HG02938 (cell line): Measurements from ENCODE around the gene SRPK2.
"Not testable (repeated sequence)": the region's sequence is repeated elsewhere in the genome, so short reads cannot be mapped to it uniquely, and the experiment has no call there.

ENCODE experiments used
- ATAC-seq: cut with Tn5 transposase; IDR thresholded peaks from one replicate; pipeline ENCODE4 v1.9.1; 2021; ENCODE audit warnings: mild to moderate bottlenecking, moderate library complexity; ENCODE audit not compliant: unreplicated experiment

Gene SRPK2

GRCh38 chr7:105305633-105306032, 83.1 kb downstream of the SRPK2 start:
- ATAC-seq: no peak

GRCh38 chr7:105304040-105304895, 84.5 kb downstream of the SRPK2 start:
- ATAC-seq: peak; percentile 83

DNA sequence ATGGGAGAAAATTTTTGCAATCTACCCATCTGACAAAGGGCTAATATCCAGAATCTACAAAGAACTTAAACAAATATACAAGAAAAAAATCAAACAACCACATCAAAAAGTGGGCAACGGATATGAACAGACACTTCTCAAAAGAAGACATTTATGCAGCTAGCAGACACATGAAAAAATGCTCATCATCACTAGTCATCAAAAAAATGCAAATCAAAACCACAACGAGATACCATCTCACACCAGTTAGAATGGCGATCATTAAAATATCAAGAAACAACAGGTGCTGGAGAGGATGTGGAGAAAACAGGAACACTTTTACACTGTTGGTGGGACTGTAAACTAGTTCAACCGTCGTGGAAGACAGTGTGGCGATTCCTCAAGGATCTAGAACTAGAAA, 88.1 kb downstream of the SRPK2 start:
- ATAC-seq: not testable (repeated sequence)

GRCh38 chr7:105298439-105298894, 90.3 kb downstream of the SRPK2 start:
- ATAC-seq: peak; percentile 95

- ATAC-seq: peak; percentile 30
These were observed 90.7 kb downstream of the SRPK2 start for GRCh38 chr7:105297985-105298384.

DNA sequence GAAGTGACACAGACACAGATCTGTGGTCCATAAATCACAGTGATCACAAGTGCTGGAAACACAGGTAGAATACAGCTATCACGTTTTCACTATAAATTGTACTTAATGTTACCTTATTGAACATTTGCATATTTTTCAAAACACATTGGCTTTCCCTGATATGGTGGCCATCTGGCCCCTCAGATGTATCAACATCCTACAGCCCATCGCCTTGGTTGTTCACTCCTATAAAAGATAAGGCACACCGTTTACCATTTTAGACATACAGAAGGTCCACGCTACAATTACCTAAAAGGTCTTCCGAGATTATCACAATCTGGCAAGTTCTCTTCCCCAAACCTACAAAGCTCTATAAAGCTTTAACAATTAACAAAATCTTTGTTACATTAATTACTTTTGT, 91.4 kb downstream of the SRPK2 start:
- ATAC-seq: no peak

GRCh38 chr7:105296491-105296890, 92.2 kb downstream of the SRPK2 start:
- ATAC-seq: no peak

- ATAC-seq: no peak
These were observed 92.9 kb downstream of the SRPK2 start for GRCh38 chr7:105295596-105296352.

DNA sequence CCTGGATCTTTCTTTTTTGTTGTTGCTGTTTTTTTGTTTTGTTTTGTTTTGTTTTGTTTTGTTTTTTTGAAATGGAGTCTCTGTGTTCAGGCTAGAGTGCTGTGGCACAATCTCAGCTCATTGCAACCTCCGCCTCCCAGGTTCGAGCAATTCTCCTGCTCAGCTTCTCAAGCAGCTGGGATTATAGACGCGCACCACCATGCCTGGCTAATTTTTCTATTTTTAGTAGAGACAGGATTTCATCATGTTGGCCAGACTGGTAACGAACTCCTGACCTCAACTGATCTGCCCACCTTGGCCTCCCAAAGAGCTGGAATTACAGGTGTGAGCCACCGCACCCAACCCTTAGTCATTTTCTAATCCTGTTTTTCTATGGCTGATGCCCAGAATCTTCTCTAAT, 94.2 kb downstream of the SRPK2 start:
- not testable (repeated sequence) for ATAC-seq

DNA sequence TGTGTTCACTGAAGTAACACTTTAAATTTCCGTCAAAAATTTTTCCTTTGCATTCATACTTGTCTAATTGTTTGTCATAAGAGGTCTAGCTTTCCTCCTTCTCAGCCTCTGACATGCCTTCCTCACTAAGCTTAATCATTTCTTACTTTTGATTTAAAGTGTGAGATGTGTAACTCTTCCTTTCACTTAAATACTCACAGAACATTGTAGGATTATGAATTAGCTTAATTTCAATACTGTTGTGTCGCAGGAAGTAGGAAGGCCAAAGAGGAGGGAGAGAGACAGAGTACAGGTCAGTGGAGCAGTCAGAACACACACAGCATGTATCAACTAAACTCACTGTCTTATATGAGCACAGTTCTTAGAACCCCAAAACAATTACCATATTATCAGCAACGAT, 99.0 kb downstream of the SRPK2 start:
- ATAC-seq: no peak

GRCh38 chr7:105286441-105286840, 102.3 kb downstream of the SRPK2 start:
- no peak for ATAC-seq

DNA sequence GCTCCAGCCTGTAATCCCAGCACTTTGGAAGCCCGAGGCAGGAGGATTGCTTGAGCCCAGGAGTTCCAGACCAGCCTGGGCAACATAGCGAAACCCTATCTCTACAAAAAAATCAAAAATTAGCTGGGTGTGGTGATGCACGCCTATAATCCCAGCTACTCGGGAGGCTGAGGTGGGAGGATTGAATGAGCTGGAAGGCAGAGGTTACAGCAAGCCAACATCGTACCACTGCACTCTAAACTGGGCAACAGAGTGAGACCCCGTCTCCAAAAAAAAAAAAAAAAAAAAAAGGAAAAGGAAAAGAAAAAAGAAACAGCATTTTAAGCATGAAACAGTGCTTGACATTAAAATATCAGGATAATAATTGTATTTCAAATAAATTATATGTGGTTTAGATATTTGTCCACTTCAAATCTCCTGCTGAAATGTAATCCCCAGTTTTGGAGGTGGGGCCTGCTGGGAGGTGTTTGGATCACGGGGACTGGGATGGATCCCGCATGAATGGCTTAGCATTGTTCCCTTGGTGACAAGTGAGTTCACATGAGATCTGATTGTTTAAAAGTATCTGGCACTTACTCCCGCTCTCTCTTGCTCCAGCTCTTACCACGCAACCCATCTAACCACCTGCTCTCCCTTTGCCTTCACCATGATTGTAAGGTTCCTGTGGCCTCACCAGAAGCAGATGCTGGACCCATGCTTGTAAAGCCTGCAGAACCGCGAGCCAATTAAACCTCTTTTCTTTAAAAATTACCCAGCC, 103.4 kb downstream of the SRPK2 start:
- ATAC-seq: no peak

- no peak for ATAC-seq
These were observed 104.7 kb downstream of the SRPK2 start for GRCh38 chr7:105284014-105284413.

- ATAC-seq: no peak
These were observed 106.8 kb downstream of the SRPK2 start for GRCh38 chr7:105281966-105282365.

DNA sequence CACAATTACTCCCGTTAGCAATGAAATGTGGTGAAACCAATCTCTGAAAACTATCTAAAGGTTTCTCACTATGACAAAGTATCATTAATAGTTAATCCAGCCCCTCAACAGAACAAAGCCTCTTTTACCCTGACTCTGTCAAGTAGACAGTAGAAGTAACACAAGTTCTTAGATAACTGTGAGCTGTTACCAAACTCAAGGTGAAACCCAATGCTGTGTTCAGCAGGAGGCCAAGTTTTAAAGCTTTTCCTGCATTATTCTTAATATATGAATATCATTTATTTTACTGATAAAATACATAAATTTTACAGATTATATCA, 109.1 kb downstream of the SRPK2 start:
- peak; percentile 93 for ATAC-seq

- peak; percentile 49 for ATAC-seq
These were observed 109.6 kb downstream of the SRPK2 start for GRCh38 chr7:105278973-105279687.

GRCh38 chr7:105278565-105278964, 110.2 kb downstream of the SRPK2 start:
- ATAC-seq: no peak

- no peak for ATAC-seq
These were observed 111.4 kb downstream of the SRPK2 start for GRCh38 chr7:105277341-105277740.

GRCh38 chr7:105270117-105270516, 118.6 kb downstream of the SRPK2 start:
- no peak for ATAC-seq

DNA sequence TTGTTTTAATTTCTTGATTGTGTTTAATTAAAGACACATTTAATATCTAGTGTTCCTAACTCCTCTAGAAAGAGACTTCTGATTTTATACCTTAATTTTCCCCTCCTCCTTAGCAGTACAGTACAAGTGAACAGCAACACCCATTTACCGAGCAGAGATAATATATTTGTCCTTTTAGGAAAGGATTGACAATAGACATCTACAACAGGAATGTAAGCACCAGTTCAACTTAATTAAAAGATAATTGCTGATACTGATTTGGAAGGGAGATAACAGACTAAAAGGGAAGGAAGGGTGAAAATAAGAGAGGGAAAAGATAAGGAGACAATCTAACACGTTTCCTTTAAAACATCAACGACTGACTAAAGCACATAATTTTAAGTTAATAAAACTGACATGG, 119.3 kb downstream of the SRPK2 start:
- ATAC-seq: peak; percentile 30
